GM23338 (cell line): ENCODE measurements around the gene STARD13. TPM values are rescaled to one million over a fixed set of nuclear protein-coding genes. Genes with fewer than 3 reads are reported as not detected.

ENCODE experiments used
- ATAC-seq: fragments of 200-7000 bp; cut with Tn5 transposase; 3 replicates; pipeline ENCODE4 v1.9.1; 2020
- DNase-seq: peaks from one replicate; pipeline ENCODE4 v3.0.0-alpha.2; 2015; ENCODE audit warnings: low spot score
- H2AFZ ChIP-seq: fragments of 200-600 bp; sonication (generic); 2 replicates; pipeline ENCODE4 v1.8.0; 2016; ENCODE audit warnings: antibody characterized with exemption, mild to moderate bottlenecking, moderate library complexity
- H3F3A ChIP-seq: fragments of 200-600 bp; sonication (generic); replicated peaks from 2 replicates; pipeline ENCODE4 v1.8.0; 2017; ENCODE audit warnings: antibody characterized with exemption, mixed run types, low read depth
- H3K27ac ChIP-seq: fragments of 200-600 bp; sonication (generic); 2 replicates; pipeline ENCODE4 v1.6.1; 2016; ENCODE audit warnings: low read depth
- H3K27me3 ChIP-seq: fragments of 200-600 bp; sonication (generic); 2 replicates; pipeline ENCODE4 v1.8.0; 2016; ENCODE audit warnings: mild to moderate bottlenecking, mixed run types, moderate library complexity; ENCODE audit not compliant: insufficient read depth
- H3K36me3 ChIP-seq: fragments of 200-600 bp; sonication (generic); 2 replicates; pipeline ENCODE4 v1.8.0; 2016; ENCODE audit warnings: mild to moderate bottlenecking; ENCODE audit not compliant: insufficient read depth
- H3K4me1 ChIP-seq: fragments of 200-600 bp; sonication (generic); 2 replicates; pipeline ENCODE4 v1.8.0; 2016; ENCODE audit warnings: mild to moderate bottlenecking, moderate library complexity; ENCODE audit not compliant: insufficient read depth
- H3K4me2 ChIP-seq: fragments of 200-600 bp; sonication (generic); 2 replicates; pipeline ENCODE4 v1.7.1; 2017; ENCODE audit warnings: mixed run types
- H3K4me3 ChIP-seq: fragments of 200-600 bp; sonication (generic); 2 replicates; pipeline ENCODE4 v1.6.1; 2016; ENCODE audit warnings: mixed run types
- H3K79me2 ChIP-seq: fragments of 200-600 bp; sonication (generic); replicated peaks from 2 replicates; pipeline ENCODE4 v1.8.0; 2017; ENCODE audit warnings: mild to moderate bottlenecking; ENCODE audit not compliant: insufficient read depth
- H3K9me2 ChIP-seq: fragments of 200-600 bp; sonication (generic); 2 replicates; pipeline ENCODE4 v1.8.0; 2017; ENCODE audit not compliant: insufficient read depth
- H4K20me1 ChIP-seq: fragments of 200-600 bp; sonication (generic); replicated peaks from 2 replicates; pipeline ENCODE4 v1.8.0; 2017; ENCODE audit warnings: mild to moderate bottlenecking; ENCODE audit not compliant: insufficient read depth
- H3K27ac Mint-ChIP-seq: 2 replicates; pipeline ENCODE4 v1.8.0; 2020; ENCODE audit warnings: inconsistent platforms, mild to moderate bottlenecking, moderate library complexity, mixed read lengths
- H3K27me3 Mint-ChIP-seq: 3 replicates; pipeline ENCODE4 v1.8.0; 2022; ENCODE audit warnings: low read depth, mild to moderate bottlenecking, moderate library complexity, mixed read lengths, inconsistent platforms; ENCODE audit not compliant: insufficient read depth, poor library complexity
- H3K36me3 Mint-ChIP-seq: 3 replicates; pipeline ENCODE4 v1.8.0; 2021; ENCODE audit warnings: low read depth, mild to moderate bottlenecking, inconsistent platforms, moderate library complexity, mixed read lengths
- H3K4me1 Mint-ChIP-seq: 3 replicates; pipeline ENCODE4 v1.8.0; 2020; ENCODE audit warnings: mild to moderate bottlenecking, inconsistent platforms, mixed read lengths
- H3K4me3 Mint-ChIP-seq: 3 replicates; pipeline ENCODE4 v1.8.0; 2021; ENCODE audit warnings: moderate library complexity, mild to moderate bottlenecking, inconsistent platforms, mixed read lengths
- H3K9me3 Mint-ChIP-seq: 3 replicates; pipeline ENCODE4 v1.8.0; 2020; ENCODE audit warnings: moderate library complexity, mild to moderate bottlenecking, inconsistent platforms, mixed read lengths
- CREB1 ChIP-seq: fragments of 250-450 bp; sonication (Bioruptor Pico); IDR thresholded peaks from 2 replicates; pipeline ENCODE4 v1.5.0; 2020; ENCODE audit warnings: low read depth, mild to moderate bottlenecking, moderate library complexity
- EZH2 ChIP-seq: fragments of 200-600 bp; sonication (generic); IDR thresholded peaks from one replicate; pipeline ENCODE4 v1.8.0; 2017; ENCODE audit warnings: antibody characterized with exemption, mild to moderate bottlenecking, low read depth; ENCODE audit not compliant: unreplicated experiment
- EZH2phosphoT487 ChIP-seq: fragments of 200-600 bp; sonication (generic); IDR thresholded peaks from one replicate; pipeline ENCODE4 v1.8.1; 2018; ENCODE audit warnings: antibody characterized with exemption; ENCODE audit not compliant: unreplicated experiment
- JUNB ChIP-seq: IDR thresholded peaks from one replicate; pipeline ENCODE4 v1.6.1; 2016; ENCODE audit warnings: antibody characterized with exemption; ENCODE audit not compliant: unreplicated experiment
- NANOG ChIP-seq: IDR thresholded peaks from 2 replicates; pipeline ENCODE4 v1.6.1; 2016; ENCODE audit warnings: antibody characterized with exemption, borderline replicate concordance
- POLR2AphosphoS5 ChIP-seq: IDR thresholded peaks from 2 replicates; pipeline ENCODE4 v1.6.1; 2016; ENCODE audit warnings: antibody characterized with exemption, low read depth
- STAT1 ChIP-seq: IDR thresholded peaks from one replicate; pipeline ENCODE4 v1.6.1; 2016; ENCODE audit warnings: antibody characterized with exemption; ENCODE audit not compliant: unreplicated experiment
- ZNF114 ChIP-seq: fragments of 250-450 bp; sonication (Bioruptor Pico); IDR thresholded peaks from 2 replicates; pipeline ENCODE4 v1.5.0; 2020; ENCODE audit warnings: mild to moderate bottlenecking, moderate library complexity
- ZNF331 ChIP-seq: fragments of 250-450 bp; sonication (Bioruptor Pico); IDR thresholded peaks from 2 replicates; pipeline ENCODE4 v1.5.0; 2020; ENCODE audit warnings: low read depth, mild to moderate bottlenecking, moderate library complexity
- polyA plus RNA-seq: library from polyadenylated mRNA; unstranded; fragments of >200 nt; fragmentation: Nextera tagmentation; extraction: Ambion mirVana; gene quantifications from 2 replicates; pipeline ENCODE4 v1.2.1, GENCODE V29; 2016
- total RNA-seq: library from RNA; depleted of rRNA; stranded (reverse); fragments of >200 nt; shearing (Covaris generic); gene quantifications from 2 replicates; pipeline ENCODE4 v1.2.3, GENCODE V29; 2014
- TF ChIP-seq, protein P1 (sequence below): IDR thresholded peaks from 2 replicates; pipeline ENCODE4 v1.6.1; 2016; ENCODE audit warnings: antibody characterized with exemption
- TF ChIP-seq, protein P2 (sequence below): fragments of 250-450 bp; sonication (Bioruptor Pico); IDR thresholded peaks from 2 replicates; pipeline ENCODE4 v1.5.0; 2020; ENCODE audit warnings: mild to moderate bottlenecking, moderate library complexity
- TF ChIP-seq, protein P3 (sequence below), 2 experiments: fragments of 200-600 bp in 1 of 2; sonication (generic) in 1 of 2; conservative IDR thresholded peaks; 2 replicates each; pipeline versions ENCODE4 v1.5.1 to v1.6.1; 2016 to 2017; ENCODE audit warnings: antibody characterized with exemption in 2 of 2, low read depth in 2 of 2, mild to moderate bottlenecking in 2 of 2, moderate library complexity in 1 of 2
- TF ChIP-seq, protein P4 (sequence below): IDR thresholded peaks from one replicate; pipeline ENCODE4 v1.6.1; 2018; ENCODE audit warnings: antibody characterized with exemption; ENCODE audit not compliant: unreplicated experiment

The STARD13 gene
- total and polyA plus RNA-seq, 2 experiments from 2014 or later, result 3.2 to 5.2 TPM

DNA sequence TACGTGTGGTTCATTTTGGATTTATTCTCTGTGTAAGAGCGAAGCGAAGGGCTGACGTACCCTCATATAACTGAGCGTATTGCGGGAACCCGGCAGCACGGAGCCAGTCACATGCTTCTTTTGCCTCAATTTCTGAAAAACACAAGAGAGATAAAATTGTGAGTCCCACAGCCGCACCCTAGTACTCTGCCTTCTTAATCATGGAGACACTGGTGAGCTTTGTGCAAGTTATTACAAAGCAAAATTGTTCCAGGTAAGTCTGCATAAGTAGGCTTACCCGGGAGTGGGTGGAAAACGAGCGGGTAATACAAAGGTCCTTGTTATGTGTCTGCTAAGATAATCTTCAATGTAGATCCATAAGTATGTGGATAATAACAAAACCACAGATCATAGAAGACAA, 118.1 kb downstream of the STARD13 start:
- no peak overlapping the region for H3K27ac ChIP-seq
- peaks cover 9% of the 10 kb centered on the region for H3K9me3 Mint-ChIP-seq
- no peak overlapping the region for H3K27ac Mint-ChIP-seq
- no peaks in the 10 kb centered on the region for H3K9me2 ChIP-seq
- no peaks in the 10 kb centered on the region for H3F3A ChIP-seq
- DNase-seq (no peak), ATAC-seq (no peak)
- H3K27me3 ChIP-seq, result no peaks in the 10 kb centered on the region
- no peaks in the 10 kb centered on the region for H3K4me1 ChIP-seq
- H3K4me2 ChIP-seq, result no peak overlapping the region
- no peak overlapping the region for H3K4me3 ChIP-seq
- no peaks in the 10 kb centered on the region for H3K79me2 ChIP-seq
- H3K36me3 ChIP-seq, result no peaks in the 10 kb centered on the region; the same call in 1 of the 2 replicates
- H3K27me3 Mint-ChIP-seq, result no peaks in the 10 kb centered on the region
- TF ChIP-seq NANOG, result no peak
- TF ChIP-seq, protein P1, sequence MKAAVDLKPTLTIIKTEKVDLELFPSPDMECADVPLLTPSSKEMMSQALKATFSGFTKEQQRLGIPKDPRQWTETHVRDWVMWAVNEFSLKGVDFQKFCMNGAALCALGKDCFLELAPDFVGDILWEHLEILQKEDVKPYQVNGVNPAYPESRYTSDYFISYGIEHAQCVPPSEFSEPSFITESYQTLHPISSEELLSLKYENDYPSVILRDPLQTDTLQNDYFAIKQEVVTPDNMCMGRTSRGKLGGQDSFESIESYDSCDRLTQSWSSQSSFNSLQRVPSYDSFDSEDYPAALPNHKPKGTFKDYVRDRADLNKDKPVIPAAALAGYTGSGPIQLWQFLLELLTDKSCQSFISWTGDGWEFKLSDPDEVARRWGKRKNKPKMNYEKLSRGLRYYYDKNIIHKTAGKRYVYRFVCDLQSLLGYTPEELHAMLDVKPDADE, result no peak
- TF ChIP-seq POLR2AphosphoS5, result no peak
- TF ChIP-seq JUNB, result no peak
- TF ChIP-seq, protein P2, sequence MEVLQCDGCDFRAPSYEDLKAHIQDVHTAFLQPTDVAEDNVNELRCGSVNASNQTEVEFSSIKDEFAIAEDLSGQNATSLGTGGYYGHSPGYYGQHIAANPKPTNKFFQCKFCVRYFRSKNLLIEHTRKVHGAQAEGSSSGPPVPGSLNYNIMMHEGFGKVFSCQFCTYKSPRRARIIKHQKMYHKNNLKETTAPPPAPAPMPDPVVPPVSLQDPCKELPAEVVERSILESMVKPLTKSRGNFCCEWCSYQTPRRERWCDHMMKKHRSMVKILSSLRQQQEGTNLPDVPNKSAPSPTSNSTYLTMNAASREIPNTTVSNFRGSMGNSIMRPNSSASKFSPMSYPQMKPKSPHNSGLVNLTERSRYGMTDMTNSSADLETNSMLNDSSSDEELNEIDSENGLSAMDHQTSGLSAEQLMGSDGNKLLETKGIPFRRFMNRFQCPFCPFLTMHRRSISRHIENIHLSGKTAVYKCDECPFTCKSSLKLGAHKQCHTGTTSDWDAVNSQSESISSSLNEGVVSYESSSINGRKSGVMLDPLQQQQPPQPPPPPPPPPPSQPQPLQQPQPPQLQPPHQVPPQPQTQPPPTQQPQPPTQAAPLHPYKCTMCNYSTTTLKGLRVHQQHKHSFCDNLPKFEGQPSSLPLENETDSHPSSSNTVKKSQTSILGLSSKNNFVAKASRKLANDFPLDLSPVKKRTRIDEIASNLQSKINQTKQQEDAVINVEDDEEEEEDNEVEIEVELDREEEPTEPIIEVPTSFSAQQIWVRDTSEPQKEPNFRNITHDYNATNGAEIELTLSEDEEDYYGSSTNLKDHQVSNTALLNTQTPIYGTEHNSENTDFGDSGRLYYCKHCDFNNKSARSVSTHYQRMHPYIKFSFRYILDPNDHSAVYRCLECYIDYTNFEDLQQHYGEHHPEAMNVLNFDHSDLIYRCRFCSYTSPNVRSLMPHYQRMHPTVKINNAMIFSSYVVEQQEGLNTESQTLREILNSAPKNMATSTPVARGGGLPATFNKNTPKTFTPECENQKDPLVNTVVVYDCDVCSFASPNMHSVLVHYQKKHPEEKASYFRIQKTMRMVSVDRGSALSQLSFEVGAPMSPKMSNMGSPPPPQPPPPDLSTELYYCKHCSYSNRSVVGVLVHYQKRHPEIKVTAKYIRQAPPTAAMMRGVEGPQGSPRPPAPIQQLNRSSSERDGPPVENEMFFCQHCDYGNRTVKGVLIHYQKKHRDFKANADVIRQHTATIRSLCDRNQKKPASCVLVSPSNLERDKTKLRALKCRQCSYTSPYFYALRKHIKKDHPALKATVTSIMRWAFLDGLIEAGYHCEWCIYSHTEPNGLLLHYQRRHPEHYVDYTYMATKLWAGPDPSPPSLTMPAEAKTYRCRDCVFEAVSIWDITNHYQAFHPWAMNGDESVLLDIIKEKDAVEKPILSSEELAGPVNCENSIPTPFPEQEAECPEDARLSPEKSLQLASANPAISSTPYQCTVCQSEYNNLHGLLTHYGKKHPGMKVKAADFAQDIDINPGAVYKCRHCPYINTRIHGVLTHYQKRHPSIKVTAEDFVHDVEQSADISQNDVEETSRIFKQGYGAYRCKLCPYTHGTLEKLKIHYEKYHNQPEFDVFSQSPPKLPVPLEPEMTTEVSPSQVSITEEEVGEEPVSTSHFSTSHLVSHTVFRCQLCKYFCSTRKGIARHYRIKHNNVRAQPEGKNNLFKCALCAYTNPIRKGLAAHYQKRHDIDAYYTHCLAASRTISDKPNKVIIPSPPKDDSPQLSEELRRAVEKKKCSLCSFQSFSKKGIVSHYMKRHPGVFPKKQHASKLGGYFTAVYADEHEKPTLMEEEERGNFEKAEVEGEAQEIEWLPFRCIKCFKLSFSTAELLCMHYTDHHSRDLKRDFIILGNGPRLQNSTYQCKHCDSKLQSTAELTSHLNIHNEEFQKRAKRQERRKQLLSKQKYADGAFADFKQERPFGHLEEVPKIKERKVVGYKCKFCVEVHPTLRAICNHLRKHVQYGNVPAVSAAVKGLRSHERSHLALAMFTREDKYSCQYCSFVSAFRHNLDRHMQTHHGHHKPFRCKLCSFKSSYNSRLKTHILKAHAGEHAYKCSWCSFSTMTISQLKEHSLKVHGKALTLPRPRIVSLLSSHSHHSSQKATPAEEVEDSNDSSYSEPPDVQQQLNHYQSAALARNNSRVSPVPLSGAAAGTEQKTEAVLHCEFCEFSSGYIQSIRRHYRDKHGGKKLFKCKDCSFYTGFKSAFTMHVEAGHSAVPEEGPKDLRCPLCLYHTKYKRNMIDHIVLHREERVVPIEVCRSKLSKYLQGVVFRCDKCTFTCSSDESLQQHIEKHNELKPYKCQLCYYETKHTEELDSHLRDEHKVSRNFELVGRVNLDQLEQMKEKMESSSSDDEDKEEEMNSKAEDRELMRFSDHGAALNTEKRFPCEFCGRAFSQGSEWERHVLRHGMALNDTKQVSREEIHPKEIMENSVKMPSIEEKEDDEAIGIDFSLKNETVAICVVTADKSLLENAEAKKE (CRISPR knock-in tag), result no peak
- TF ChIP-seq CREB1 (CRISPR knock-in tag), result no peak
- TF ChIP-seq, protein P3, sequence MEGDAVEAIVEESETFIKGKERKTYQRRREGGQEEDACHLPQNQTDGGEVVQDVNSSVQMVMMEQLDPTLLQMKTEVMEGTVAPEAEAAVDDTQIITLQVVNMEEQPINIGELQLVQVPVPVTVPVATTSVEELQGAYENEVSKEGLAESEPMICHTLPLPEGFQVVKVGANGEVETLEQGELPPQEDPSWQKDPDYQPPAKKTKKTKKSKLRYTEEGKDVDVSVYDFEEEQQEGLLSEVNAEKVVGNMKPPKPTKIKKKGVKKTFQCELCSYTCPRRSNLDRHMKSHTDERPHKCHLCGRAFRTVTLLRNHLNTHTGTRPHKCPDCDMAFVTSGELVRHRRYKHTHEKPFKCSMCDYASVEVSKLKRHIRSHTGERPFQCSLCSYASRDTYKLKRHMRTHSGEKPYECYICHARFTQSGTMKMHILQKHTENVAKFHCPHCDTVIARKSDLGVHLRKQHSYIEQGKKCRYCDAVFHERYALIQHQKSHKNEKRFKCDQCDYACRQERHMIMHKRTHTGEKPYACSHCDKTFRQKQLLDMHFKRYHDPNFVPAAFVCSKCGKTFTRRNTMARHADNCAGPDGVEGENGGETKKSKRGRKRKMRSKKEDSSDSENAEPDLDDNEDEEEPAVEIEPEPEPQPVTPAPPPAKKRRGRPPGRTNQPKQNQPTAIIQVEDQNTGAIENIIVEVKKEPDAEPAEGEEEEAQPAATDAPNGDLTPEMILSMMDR (conservative IDR thresholded peaks at IDR 0.05; ENCODE audit: low read depth in 2 of 2), result no peak
- no peak for TF ChIP-seq EZH2phosphoT487
- no peak for TF ChIP-seq ZNF331
- TF ChIP-seq, protein P4, sequence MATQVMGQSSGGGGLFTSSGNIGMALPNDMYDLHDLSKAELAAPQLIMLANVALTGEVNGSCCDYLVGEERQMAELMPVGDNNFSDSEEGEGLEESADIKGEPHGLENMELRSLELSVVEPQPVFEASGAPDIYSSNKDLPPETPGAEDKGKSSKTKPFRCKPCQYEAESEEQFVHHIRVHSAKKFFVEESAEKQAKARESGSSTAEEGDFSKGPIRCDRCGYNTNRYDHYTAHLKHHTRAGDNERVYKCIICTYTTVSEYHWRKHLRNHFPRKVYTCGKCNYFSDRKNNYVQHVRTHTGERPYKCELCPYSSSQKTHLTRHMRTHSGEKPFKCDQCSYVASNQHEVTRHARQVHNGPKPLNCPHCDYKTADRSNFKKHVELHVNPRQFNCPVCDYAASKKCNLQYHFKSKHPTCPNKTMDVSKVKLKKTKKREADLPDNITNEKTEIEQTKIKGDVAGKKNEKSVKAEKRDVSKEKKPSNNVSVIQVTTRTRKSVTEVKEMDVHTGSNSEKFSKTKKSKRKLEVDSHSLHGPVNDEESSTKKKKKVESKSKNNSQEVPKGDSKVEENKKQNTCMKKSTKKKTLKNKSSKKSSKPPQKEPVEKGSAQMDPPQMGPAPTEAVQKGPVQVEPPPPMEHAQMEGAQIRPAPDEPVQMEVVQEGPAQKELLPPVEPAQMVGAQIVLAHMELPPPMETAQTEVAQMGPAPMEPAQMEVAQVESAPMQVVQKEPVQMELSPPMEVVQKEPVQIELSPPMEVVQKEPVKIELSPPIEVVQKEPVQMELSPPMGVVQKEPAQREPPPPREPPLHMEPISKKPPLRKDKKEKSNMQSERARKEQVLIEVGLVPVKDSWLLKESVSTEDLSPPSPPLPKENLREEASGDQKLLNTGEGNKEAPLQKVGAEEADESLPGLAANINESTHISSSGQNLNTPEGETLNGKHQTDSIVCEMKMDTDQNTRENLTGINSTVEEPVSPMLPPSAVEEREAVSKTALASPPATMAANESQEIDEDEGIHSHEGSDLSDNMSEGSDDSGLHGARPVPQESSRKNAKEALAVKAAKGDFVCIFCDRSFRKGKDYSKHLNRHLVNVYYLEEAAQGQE, result no peak
- no peak for TF ChIP-seq STAT1
- no peak for TF ChIP-seq EZH2
- no peak for TF ChIP-seq ZNF114
- H3K36me3 Mint-ChIP-seq, result peaks cover 14% of the 10 kb centered on the region
- no peaks in the 10 kb centered on the region for H3K4me1 Mint-ChIP-seq
- no peaks in the 10 kb centered on the region for H4K20me1 ChIP-seq
- H2AFZ ChIP-seq, result no peak overlapping the region
- H3K4me3 Mint-ChIP-seq, result no peak overlapping the region
